ENCODE data around the gene PTPRC. TPM values are rescaled to one million over a fixed set of nuclear protein-coding genes. Genes with fewer than 3 reads are reported as not detected.

PTPRC gene
- total RNA-seq, 1 experiment from 2014 or later, result 1.4 TPM

- Histone ChIP-seq H3K4me1 (ENCODE audit: control insufficient read depth, insufficient read depth, low read length) (no peaks in the 10 kb centered on the region), H3K9me3 (ENCODE audit: control insufficient read depth, insufficient read depth, low read depth, low read length) (no peaks in the 10 kb centered on the region), H3K4me3 (ENCODE audit: low read depth in 2 of 2, low read length in 2 of 2) (no peak overlapping the region), H3K27me3 (ENCODE audit: control insufficient read depth, insufficient read depth, low read length) (no peaks in the 10 kb centered on the region), H3K36me3 (ENCODE audit: control insufficient read depth, insufficient read depth, low read length) (no peaks in the 10 kb centered on the region), H3K27ac (ENCODE audit: low read length) (no peak overlapping the region)
- POLR2A ChIA-PET, result interaction anchor here (0.6 kb wide), 1 partner anchor 46 kb away, joined by 3 read pairs; no protein-coding TSS in a partner anchor
- in situ Hi-C loops (cut with HindIII; ENCODE audit: low pct_unique_long_range_greater_than_20kb, low sequenced_read_pairs), result no loop called here
- CTCF ChIA-PET, result no interaction called here
- ATAC-seq (no peak), DNase-seq (ENCODE audit: low read depth, low spot score) (no peak)
- TF ChIP-seq CTCF (IDR thresholded peaks at IDR 0.05), result no peak
- BruUV-seq (replicated peaks), result no TSS peak
- intact Hi-C loops (cut with micrococcal nuclease; ENCODE audit: unreplicated experiment), result no loop called here
Measured at GRCh38 chr1:198610362-198610761, 28.5 kb upstream of the PTPRC start.

DNA sequence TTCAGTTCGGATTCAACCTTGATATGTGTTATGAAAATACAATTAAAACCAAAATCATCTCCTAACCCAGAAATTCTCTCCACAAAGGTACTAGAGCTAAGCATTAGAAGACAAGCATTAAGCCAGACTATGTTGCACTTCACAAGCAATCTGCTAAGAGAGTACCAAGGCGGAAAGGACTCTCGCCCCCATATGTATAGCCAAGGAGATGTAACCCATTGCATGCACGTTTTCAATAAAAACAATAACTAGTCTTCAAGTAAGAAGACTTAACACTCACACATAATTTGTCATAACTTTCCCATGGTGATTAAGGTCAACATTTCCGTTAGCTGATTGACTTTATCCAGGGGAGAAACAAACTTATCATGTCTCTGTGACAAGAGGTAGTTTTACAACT, 27.6 kb upstream of the PTPRC start:
- in situ Hi-C loops (cut with HindIII; ENCODE audit: low pct_unique_long_range_greater_than_20kb, low sequenced_read_pairs), result no loop called here
- no peak for DNase-seq (ENCODE audit: low read depth, low spot score)
- CTCF ChIA-PET, result no interaction called here
- POLR2A ChIA-PET, result no interaction called here
- no peaks in the 10 kb centered on the region for H3K9me3 ChIP-seq (ENCODE audit: control insufficient read depth, insufficient read depth, low read depth, low read length)
- no peak overlapping the region for H3K4me3 ChIP-seq (ENCODE audit: low read depth in 2 of 2, low read length in 2 of 2)
- no peak overlapping the region for H3K27ac ChIP-seq (ENCODE audit: low read length)
- ATAC-seq, result no peak
- intact Hi-C loops (cut with micrococcal nuclease; ENCODE audit: unreplicated experiment), result no loop called here
- TF ChIP-seq CTCF (IDR thresholded peaks at IDR 0.05) (no peak), TCF7L2 (IDR thresholded peaks at IDR 0.05; ENCODE audit: low read depth, low read length) (no peak), SIN3A (IDR thresholded peaks at IDR 0.05; ENCODE audit: borderline replicate concordance, insufficient read depth, low read depth, low read length) (no peak), POLR2AphosphoS5 (IDR thresholded peaks at IDR 0.05; ENCODE audit: low read depth, low read length) (no peak), REST (IDR thresholded peaks at IDR 0.05; ENCODE audit: insufficient read depth in 1 of 2, low read depth in 2 of 2, low read length in 1 of 2) (no peak)
- BruUV-seq (replicated peaks), result no TSS peak
- no peaks in the 10 kb centered on the region for H3K27me3 ChIP-seq (ENCODE audit: control insufficient read depth, insufficient read depth, low read length)
- no peaks in the 10 kb centered on the region for H3K36me3 ChIP-seq (ENCODE audit: control insufficient read depth, insufficient read depth, low read length)
- no peaks in the 10 kb centered on the region for H3K4me1 ChIP-seq (ENCODE audit: control insufficient read depth, insufficient read depth, low read length)
